Neural progenitor cell (in vitro differentiated cells): Measurements from ENCODE around the gene CFAP299.

Experiments
- CTCF ChIP-seq: fragments of 200-600 bp; sonication (generic); IDR thresholded peaks from 2 replicates; pipeline ENCODE4 v1.5.1; 2017; ENCODE audit warnings: antibody characterized with exemption, mild to moderate bottlenecking
- EZH2 ChIP-seq: fragments of 200-600 bp; sonication (generic); IDR thresholded peaks from 2 replicates; pipeline ENCODE4 v1.6.1; 2017; ENCODE audit warnings: antibody characterized with exemption, mild to moderate bottlenecking, moderate library complexity
- EZH2phosphoT487 ChIP-seq: fragments of 200-600 bp; sonication (generic); IDR thresholded peaks from 2 replicates; pipeline ENCODE4 v1.6.1; 2017; ENCODE audit warnings: antibody characterized with exemption

GRCh38 chr4:80334568-80334967, 962 bp upstream of the CFAP299 start:
- TF ChIP-seq CTCF (no peak), EZH2 (no peak), EZH2phosphoT487 (no peak)
